HepG2 (cell line): ENCODE results near the gene KTN1. TPM values are rescaled to one million over a fixed set of nuclear protein-coding genes. Genes with fewer than 3 reads are reported as not detected.

Source experiments
- ARHGAP35 ChIP-seq: sonication (generic); formaldehyde crosslinking; IDR thresholded peaks from 2 replicates; pipeline ENCODE4 v1.9.0; 2022; ENCODE audit warnings: mild to moderate bottlenecking, inconsistent platforms, moderate library complexity, missing genetic modification reagents, borderline replicate concordance
- ASH2L ChIP-seq: fragments of 300-600, 200-600 bp; sonication (generic); IDR thresholded peaks from 2 replicates; pipeline ENCODE4 v1.7.0; 2017; ENCODE audit warnings: low read depth, mild to moderate bottlenecking, moderate library complexity, mixed read lengths, low read length; ENCODE audit not compliant: insufficient read length
- BHLHE40 ChIP-seq: IDR thresholded peaks from 2 replicates; pipeline ENCODE4 v1.6.1; 2011; ENCODE audit warnings: low read length, improper control_type of control experiment
- CBX5 ChIP-seq: sonication (generic); formaldehyde crosslinking; IDR thresholded peaks from 2 replicates; pipeline ENCODE4 v1.4.0; 2020; ENCODE audit warnings: missing genetic modification reagents, borderline replicate concordance
- CHD4 ChIP-seq: fragments of 200-600 bp; sonication (generic); IDR thresholded peaks from 2 replicates; pipeline ENCODE4 v1.7.0; 2017; ENCODE audit warnings: mild to moderate bottlenecking, low read length, borderline replicate concordance
- CREM ChIP-seq, 2 experiments: sonication (generic) in 1 of 2; formaldehyde crosslinking in 1 of 2; IDR thresholded peaks; 2 replicates each; pipeline versions ENCODE4 v1.4.0 to v1.6.1; 2016 to 2020; ENCODE audit warnings: antibody characterized with exemption in 1 of 2, mild to moderate bottlenecking in 1 of 2, missing genetic modification reagents in 1 of 2
- GFI1 ChIP-seq: sonication (generic); formaldehyde crosslinking; IDR thresholded peaks from 2 replicates; pipeline ENCODE4 v1.5.0; 2020; ENCODE audit warnings: missing genetic modification reagents, mild to moderate bottlenecking, borderline replicate concordance
- HMGA1 ChIP-seq: sonication (generic); formaldehyde crosslinking; conservative IDR thresholded peaks from 2 replicates; pipeline ENCODE4 v1.4.0; 2020; ENCODE audit warnings: missing genetic modification reagents
- NFAT5 ChIP-seq: sonication (generic); formaldehyde crosslinking; IDR thresholded peaks from 2 replicates; pipeline ENCODE4 v1.4.0; 2020; ENCODE audit warnings: missing genetic modification reagents
- SP5 ChIP-seq: IDR thresholded peaks from 2 replicates; pipeline ENCODE4 v1.6.1; 2016; ENCODE audit warnings: low read depth, borderline replicate concordance
- SRY ChIP-seq: sonication (generic); formaldehyde crosslinking; IDR thresholded peaks from 2 replicates; pipeline ENCODE4 v1.8.0; 2022; ENCODE audit warnings: mild to moderate bottlenecking, missing genetic modification reagents
- ZFP36L2 ChIP-seq: sonication (generic); formaldehyde crosslinking; IDR thresholded peaks from 2 replicates; pipeline ENCODE4 v1.4.0; 2020; ENCODE audit warnings: missing genetic modification reagents
- ZNF274 ChIP-seq: sonication (generic); formaldehyde crosslinking; IDR thresholded peaks from 2 replicates; pipeline ENCODE4 v1.5.1; 2020; ENCODE audit warnings: mild to moderate bottlenecking, missing genetic modification reagents
- ZNF574 ChIP-seq: sonication (generic); formaldehyde crosslinking; IDR thresholded peaks from 2 replicates; pipeline ENCODE4 v1.4.0; 2020; ENCODE audit warnings: missing genetic modification reagents
- ZNF589 ChIP-seq: sonication (generic); formaldehyde crosslinking; conservative IDR thresholded peaks from 2 replicates; pipeline ENCODE4 v1.8.0; 2022; ENCODE audit warnings: mild to moderate bottlenecking, moderate library complexity, missing genetic modification reagents
- ZNF605 ChIP-seq: sonication (generic); formaldehyde crosslinking; IDR thresholded peaks from 2 replicates; pipeline ENCODE4 v1.8.0; 2022; ENCODE audit warnings: mild to moderate bottlenecking, missing genetic modification reagents
- polyA plus RNA-seq, 8 experiments: library from polyadenylated mRNA; depleted of rRNA in 3 of 8; stranded (reverse) in 7 of 8; unstranded in 1 of 8; fragments of >200 nt; fragmentation: Illumina TruSeq in 4 of 8; extraction: Trizol in 4 of 8; gene quantifications; 2 replicates each; pipeline versions ENCODE4 v1.2.1 to v1.2.3, GENCODE V29; 2011 to 2016; ENCODE audit warnings: low read depth in 4 of 8, missing spikeins in 1 of 8, mixed read lengths in 1 of 8; ENCODE audit not compliant: insufficient read depth in 1 of 8
- total RNA-seq, 5 experiments: library from RNA; depleted of rRNA; stranded (reverse); fragments of >200 nt; fragmentation: Illumina TruSeq; extraction: Trizol; gene quantifications; 2 replicates each; pipeline ENCODE4 v1.2.3, GENCODE V29; 2016; ENCODE audit warnings: low read depth in 1 of 5
- TF ChIP-seq, protein P1 (sequence below): sonication (generic); formaldehyde crosslinking; conservative IDR thresholded peaks from 2 replicates; pipeline ENCODE4 v1.5.0; 2020; ENCODE audit warnings: missing genetic modification reagents
- TF ChIP-seq, protein P2 (sequence below): sonication (generic); formaldehyde crosslinking; IDR thresholded peaks from 2 replicates; pipeline ENCODE4 v1.5.1; 2020; ENCODE audit warnings: missing genetic modification reagents, mild to moderate bottlenecking, borderline replicate concordance

The KTN1 gene
- total and polyA plus RNA-seq, 2 of the 13 experiments (the other 11 are each of a cell fraction or from before 2014, with no cell fraction given): 60.6 to 169 TPM

- TF ChIP-seq ZNF589 (CRISPR knock-in tag): no peak
- peak; percentile 71 for TF ChIP-seq BHLHE40
- peak; percentile 51; the same call in 1 of the 2 replicates for TF ChIP-seq ARHGAP35
- TF ChIP-seq, protein P1, sequence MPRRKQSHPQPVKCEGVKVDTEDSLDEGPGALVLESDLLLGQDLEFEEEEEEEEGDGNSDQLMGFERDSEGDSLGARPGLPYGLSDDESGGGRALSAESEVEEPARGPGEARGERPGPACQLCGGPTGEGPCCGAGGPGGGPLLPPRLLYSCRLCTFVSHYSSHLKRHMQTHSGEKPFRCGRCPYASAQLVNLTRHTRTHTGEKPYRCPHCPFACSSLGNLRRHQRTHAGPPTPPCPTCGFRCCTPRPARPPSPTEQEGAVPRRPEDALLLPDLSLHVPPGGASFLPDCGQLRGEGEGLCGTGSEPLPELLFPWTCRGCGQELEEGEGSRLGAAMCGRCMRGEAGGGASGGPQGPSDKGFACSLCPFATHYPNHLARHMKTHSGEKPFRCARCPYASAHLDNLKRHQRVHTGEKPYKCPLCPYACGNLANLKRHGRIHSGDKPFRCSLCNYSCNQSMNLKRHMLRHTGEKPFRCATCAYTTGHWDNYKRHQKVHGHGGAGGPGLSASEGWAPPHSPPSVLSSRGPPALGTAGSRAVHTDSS (CRISPR knock-in tag): no peak
- peak; percentile 58; the same call in 1 of the 2 replicates for TF ChIP-seq ZNF605 (CRISPR knock-in tag)
- TF ChIP-seq CHD4: no peak
- no peak for TF ChIP-seq ZFP36L2 (CRISPR knock-in tag)
- no peak for TF ChIP-seq HMGA1 (CRISPR knock-in tag)
- peak; percentile 56; the same call in 1 of the 2 replicates for TF ChIP-seq ZNF574 (CRISPR knock-in tag)
- TF ChIP-seq, protein P2, sequence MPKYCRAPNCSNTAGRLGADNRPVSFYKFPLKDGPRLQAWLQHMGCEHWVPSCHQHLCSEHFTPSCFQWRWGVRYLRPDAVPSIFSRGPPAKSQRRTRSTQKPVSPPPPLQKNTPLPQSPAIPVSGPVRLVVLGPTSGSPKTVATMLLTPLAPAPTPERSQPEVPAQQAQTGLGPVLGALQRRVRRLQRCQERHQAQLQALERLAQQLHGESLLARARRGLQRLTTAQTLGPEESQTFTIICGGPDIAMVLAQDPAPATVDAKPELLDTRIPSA (CRISPR knock-in tag): no peak
- TF ChIP-seq SRY (CRISPR knock-in tag): no peak
- TF ChIP-seq CBX5 (CRISPR knock-in tag): no peak
- no peak for TF ChIP-seq CREM (IDR thresholded peaks at IDR 0.05)
- no peak for TF ChIP-seq CREM (CRISPR knock-in tag; IDR thresholded peaks at IDR 0.05)
- 0 out of 2 replicates have a peak, but pooled peaks have one; percentile 44 for TF ChIP-seq GFI1 (CRISPR knock-in tag)
- peak; percentile 64 for TF ChIP-seq ASH2L
- TF ChIP-seq NFAT5: no peak
- TF ChIP-seq ZNF274 (CRISPR knock-in tag): peak; percentile 64; the same call in 1 of the 2 replicates
- TF ChIP-seq SP5: 0 out of 2 replicates have a peak, but pooled peaks have one; percentile 14
Observed at GRCh38 chr14:55579724-55580469, at the start of gene KTN1 (continued).
